ENCODE measurements around the gene GMDS.

The GMDS gene

GRCh38 chr6:1605893-1606779 lies 639.3 kb downstream of the GMDS start:
- no peak overlapping the region for H3K4me3 ChIP-seq (ENCODE audit: low read depth, low read length)
- TF ChIP-seq CTCF (IDR thresholded peaks at IDR 0.05; ENCODE audit: borderline replicate concordance, insufficient read depth, low read depth, low read length) = no peak

- H3K4me3 ChIP-seq (ENCODE audit: low read depth, low read length) = peak overlapping the region; percentile 50
- TF ChIP-seq CTCF (IDR thresholded peaks at IDR 0.05; ENCODE audit: borderline replicate concordance, insufficient read depth, low read depth, low read length) = no peak
These were observed 640.2 kb downstream of the GMDS start for GRCh38 chr6:1605004-1605892.

- peak overlapping the region; percentile 50 for H3K4me3 ChIP-seq (ENCODE audit: low read depth, low read length)
- TF ChIP-seq CTCF (IDR thresholded peaks at IDR 0.05; ENCODE audit: borderline replicate concordance, insufficient read depth, low read depth, low read length) = peak; percentile 95
These were observed 641.0 kb downstream of the GMDS start for GRCh38 chr6:1604158-1605003.

GRCh38 chr6:1603708-1604107 lies 641.7 kb downstream of the GMDS start:
- no peak overlapping the region for H3K4me3 ChIP-seq (ENCODE audit: low read depth, low read length)
- no peak for TF ChIP-seq CTCF (IDR thresholded peaks at IDR 0.05; ENCODE audit: borderline replicate concordance, insufficient read depth, low read depth, low read length)

- no peak for TF ChIP-seq CTCF (IDR thresholded peaks at IDR 0.05; ENCODE audit: borderline replicate concordance, insufficient read depth, low read depth, low read length)
- no peak overlapping the region for H3K4me3 ChIP-seq (ENCODE audit: low read depth, low read length)
These were observed 643.2 kb downstream of the GMDS start for GRCh38 chr6:1602049-1602713.
